IMR-90 (cell line): ENCODE measurements around the gene C19orf25. TPM values are rescaled to one million over a fixed set of nuclear protein-coding genes. Genes with fewer than 3 reads are reported as not detected.

Source experiments
- ATAC-seq: fragments of 200-7000 bp; cut with Tn5 transposase; 2 replicates; pipeline ENCODE4 v1.9.1; 2020; ENCODE audit warnings: low read depth, mild to moderate bottlenecking, moderate library complexity
- BruUV-seq: library from RNA; stranded (reverse); fragments of 400-500 nt; replicated peaks from 2 replicates; lab custom pipeline; 2021; lab: Mats Ljungman, UMichigan
- CTCF ChIA-PET: fragments of 300-600 bp; formaldehyde crosslinking; extraction: SDS; loops from one replicate; lab custom pipeline; 2021; ENCODE audit warnings: antibody characterized with exemption; lab: Yijun Ruan, JAX
- POLR2A ChIA-PET: fragments of 300-600 bp; sonication (Branson Sonifier 250); formaldehyde crosslinking; loops from one replicate; lab custom pipeline; 2022; ENCODE audit warnings: antibody characterized with exemption; ENCODE audit not compliant: unreplicated experiment; lab: Charles Lee
- DNase-seq: peaks from one replicate; pipeline ENCODE4 v3.0.0; 2013
- H2AFZ ChIP-seq: replicated peaks from 2 replicates; pipeline ENCODE3; 2013; ENCODE audit warnings: low read length, mild to moderate bottlenecking; ENCODE audit not compliant: poor library complexity
- H2AK5ac ChIP-seq: 2 replicates; pipeline ENCODE4 v1.6.1; 2013; ENCODE audit warnings: low read depth, low read length, inconsistent platforms
- H2AK9ac ChIP-seq: replicated peaks from 2 replicates; pipeline ENCODE3; 2013; ENCODE audit warnings: mild to moderate bottlenecking, low read depth, low read length, moderate library complexity; ENCODE audit not compliant: poor library complexity
- H2BK120ac ChIP-seq: 2 replicates; pipeline ENCODE4 v1.6.1; 2013; ENCODE audit warnings: low read depth, low read length, inconsistent platforms
- H2BK15ac ChIP-seq: 3 replicates; pipeline ENCODE4 v1.6.1; 2013; ENCODE audit warnings: low read depth, low read length, inconsistent platforms
- H2BK20ac ChIP-seq: 2 replicates; pipeline ENCODE4 v1.6.1; 2013; ENCODE audit warnings: low read depth, mild to moderate bottlenecking, inconsistent platforms, low read length, moderate library complexity
- H2BK5ac ChIP-seq: 2 replicates; pipeline ENCODE4 v1.6.1; 2013; ENCODE audit warnings: mild to moderate bottlenecking, low read depth, low read length, inconsistent platforms; ENCODE audit not compliant: poor library complexity, severe bottlenecking
- H3K14ac ChIP-seq: replicated peaks from 2 replicates; pipeline ENCODE4 v1.6.1; 2013; ENCODE audit warnings: low read depth, low read length, inconsistent platforms
- H3K18ac ChIP-seq: 2 replicates; pipeline ENCODE4 v1.6.1; 2013; ENCODE audit warnings: low read depth, low read length, control low read depth
- H3K23ac ChIP-seq: 2 replicates; pipeline ENCODE4 v1.6.1; 2013; ENCODE audit warnings: low read depth, low read length, inconsistent platforms
- H3K27ac ChIP-seq: 2 replicates; pipeline ENCODE4 v1.5.1; 2013; ENCODE audit warnings: mild to moderate bottlenecking, control low read depth, low read length; ENCODE audit not compliant: insufficient read depth
- H3K27me3 ChIP-seq: 2 replicates; pipeline ENCODE4 v1.6.1; 2013; ENCODE audit warnings: low read length; ENCODE audit not compliant: control insufficient read depth, insufficient read depth
- H3K36me3 ChIP-seq: 2 replicates; pipeline ENCODE4 v1.6.1; 2013; ENCODE audit warnings: low read length, mixed read lengths; ENCODE audit not compliant: control insufficient read depth, insufficient read depth
- H3K4ac ChIP-seq: 2 replicates; pipeline ENCODE4 v1.6.1; 2013; ENCODE audit warnings: low read depth, low read length, inconsistent platforms
- H3K4me1 ChIP-seq: 2 replicates; pipeline ENCODE4 v1.6.1; 2013; ENCODE audit warnings: low read length, mixed read lengths; ENCODE audit not compliant: control insufficient read depth, insufficient read depth
- H3K4me2 ChIP-seq: 2 replicates; pipeline ENCODE4 v1.6.1; 2013; ENCODE audit warnings: low read depth, mild to moderate bottlenecking, control low read depth, low read length, moderate library complexity
- H3K4me3 ChIP-seq: 2 replicates; pipeline ENCODE4 v1.5.1; 2013; ENCODE audit warnings: low read depth, mild to moderate bottlenecking, control low read depth, low read length, moderate library complexity; ENCODE audit not compliant: insufficient read depth
- H3K56ac ChIP-seq: 2 replicates; pipeline ENCODE4 v1.6.1; 2013; ENCODE audit warnings: low read length, inconsistent platforms; ENCODE audit not compliant: insufficient read depth; ENCODE audit errors: extremely low read depth
- H3K79me1 ChIP-seq, 2 experiments: 2 replicates each; pipeline ENCODE4 v1.6.1; 2013; ENCODE audit warnings: low read length in 2 of 2, inconsistent platforms in 1 of 2, low read depth in 1 of 2
- H3K9ac ChIP-seq: 2 replicates; pipeline ENCODE4 v1.6.1; 2013; ENCODE audit warnings: low read depth, low read length, control low read depth
- H3K9me1 ChIP-seq: 2 replicates; pipeline ENCODE4 v1.6.1; 2013; ENCODE audit warnings: low read length, inconsistent platforms; ENCODE audit not compliant: insufficient read depth
- H3K9me3 ChIP-seq: 2 replicates; pipeline ENCODE4 v1.6.1; 2013; ENCODE audit warnings: low read length; ENCODE audit not compliant: control insufficient read depth, insufficient read depth
- H4K20me1 ChIP-seq: 2 replicates; pipeline ENCODE4 v1.6.1; 2013; ENCODE audit warnings: low read length, inconsistent platforms; ENCODE audit not compliant: insufficient read depth
- H4K5ac ChIP-seq: 2 replicates; pipeline ENCODE4 v1.6.1; 2013; ENCODE audit warnings: mild to moderate bottlenecking, low read depth, low read length, control low read depth
- H4K8ac ChIP-seq, 2 experiments: 2 replicates each; pipeline ENCODE4 v1.6.1; 2013; ENCODE audit warnings: low read depth in 2 of 2, low read length in 2 of 2, control low read depth in 1 of 2, inconsistent platforms in 1 of 2
- H4K91ac ChIP-seq: 2 replicates; pipeline ENCODE4 v1.6.1; 2013; ENCODE audit warnings: low read depth, low read length, inconsistent platforms; ENCODE audit not compliant: insufficient read depth
- BHLHE40 ChIP-seq: fragments of 150-350 bp; IDR thresholded peaks from 2 replicates; pipeline ENCODE4 v1.6.1; 2016; ENCODE audit warnings: mild to moderate bottlenecking, low read depth, low read length
- CEBPB ChIP-seq: IDR thresholded peaks from 2 replicates; pipeline ENCODE4 v1.6.1; 2012; ENCODE audit warnings: low read depth, low read length, improper control_type of control experiment
- CHD1 ChIP-seq: IDR thresholded peaks from 2 replicates; pipeline ENCODE4 v1.6.1; 2012; ENCODE audit warnings: low read depth, low read length, improper control_type of control experiment
- FOS ChIP-seq: fragments of 150-350 bp; IDR thresholded peaks from 2 replicates; pipeline ENCODE4 v1.6.1; 2016; ENCODE audit warnings: low read depth, low read length
- MAFK ChIP-seq: IDR thresholded peaks from 2 replicates; pipeline ENCODE4 v1.6.1; 2012; ENCODE audit warnings: low read depth, low read length, improper control_type of control experiment
- MAZ ChIP-seq: IDR thresholded peaks from 2 replicates; pipeline ENCODE4 v1.6.1; 2012; ENCODE audit warnings: low read depth, mild to moderate bottlenecking, low read length, improper control_type of control experiment, moderate library complexity, borderline replicate concordance
- MXI1 ChIP-seq: IDR thresholded peaks from 2 replicates; pipeline ENCODE4 v1.6.1; 2012; ENCODE audit warnings: low read depth, mild to moderate bottlenecking, low read length, moderate library complexity, borderline replicate concordance
- NFE2L2 ChIP-seq: fragments of 150-350 bp; IDR thresholded peaks from 2 replicates; pipeline ENCODE4 v1.6.1; 2016; ENCODE audit warnings: low read depth, mild to moderate bottlenecking, low read length
- POLR2A ChIP-seq: IDR thresholded peaks from 2 replicates; pipeline ENCODE4 v1.6.1; 2012; ENCODE audit warnings: mild to moderate bottlenecking, low read depth, low read length
- RAD21 ChIP-seq: IDR thresholded peaks from 2 replicates; pipeline ENCODE4 v1.6.1; 2012; ENCODE audit warnings: low read length, improper control_type of control experiment
- RCOR1 ChIP-seq: IDR thresholded peaks from 2 replicates; pipeline ENCODE4 v1.6.1; 2012; ENCODE audit warnings: mild to moderate bottlenecking, low read length, improper control_type of control experiment; ENCODE audit not compliant: insufficient replicate concordance
- RFX5 ChIP-seq: IDR thresholded peaks from 2 replicates; pipeline ENCODE4 v1.8.0; 2012; ENCODE audit warnings: low read depth, mild to moderate bottlenecking, low read length, moderate library complexity
- SMC3 ChIP-seq: fragments of 150-350 bp; IDR thresholded peaks from 2 replicates; pipeline ENCODE4 v1.6.1; 2016; ENCODE audit warnings: low read depth, mild to moderate bottlenecking, antibody characterized with exemption, low read length, moderate library complexity
- WGBS, 2 experiments: methylation state at CpG; one replicate each; pipeline versions ENCODE4 v1.1.5 to v1.1.7; 2013; ENCODE audit warnings: missing lambda C conversion rate in 2 of 2; ENCODE audit not compliant: insufficient read length in 1 of 2; ENCODE audit errors: extremely low coverage in 2 of 2; 5-methylcytosine and 5-hydroxymethylcytosine counted together
- dilution Hi-C: fragments of 300-500 bp; cut with HindIII; formaldehyde crosslinking; loops from one replicate; pipeline ENCODE4 v1.14.3; 2018; ENCODE audit warnings: low sequenced_read_pairs; ENCODE audit not compliant: unreplicated experiment
- in situ Hi-C: fragments of 300-500 bp; cut with MboI; formaldehyde crosslinking; loops from 3 replicates; pipeline ENCODE4 v1.14.3; 2019; ENCODE audit warnings: low sequenced_read_pairs, inconsistent platforms, mixed read lengths
- intact Hi-C: fragments of 100-400 bp; cut with micrococcal nuclease; formaldehyde crosslinking; loops from 2 replicates; pipeline ENCODE4 v1.10.0; 2022
- polyA plus RNA-seq, 3 experiments: library from polyadenylated mRNA; depleted of rRNA; stranded (reverse); fragments of >200 nt; gene quantifications; 2 replicates each; pipeline ENCODE4 v1.2.3, GENCODE V29; 2012; ENCODE audit warnings: low replicate concordance in 1 of 3
- total RNA-seq: library from RNA; depleted of rRNA; stranded (reverse); fragments of >200 nt; gene quantifications from 2 replicates; pipeline ENCODE4 v1.2.3, GENCODE V29; 2012
- TF ChIP-seq, protein P1 (sequence below): conservative IDR thresholded peaks from 2 replicates; pipeline ENCODE4 v1.5.1; 2012; ENCODE audit warnings: mild to moderate bottlenecking, low read depth, low read length, improper control_type of control experiment
- TF ChIP-seq, protein P2 (sequence below): fragments of 150-350 bp; IDR thresholded peaks from 2 replicates; pipeline ENCODE4 v1.6.1; 2017; ENCODE audit warnings: mild to moderate bottlenecking, antibody characterized with exemption, low read length, low read depth
- TF ChIP-seq, protein P3 (sequence below): fragments of 150-350 bp; IDR thresholded peaks from 2 replicates; pipeline ENCODE4 v1.6.1; 2016; ENCODE audit warnings: low read depth, mild to moderate bottlenecking, low read length, moderate library complexity, borderline replicate concordance

C19orf25 gene
- total and polyA plus RNA-seq, 2 of the 4 experiments (the other 2 are of a cell fraction), result 10.4 to 34.9 TPM

DNA sequence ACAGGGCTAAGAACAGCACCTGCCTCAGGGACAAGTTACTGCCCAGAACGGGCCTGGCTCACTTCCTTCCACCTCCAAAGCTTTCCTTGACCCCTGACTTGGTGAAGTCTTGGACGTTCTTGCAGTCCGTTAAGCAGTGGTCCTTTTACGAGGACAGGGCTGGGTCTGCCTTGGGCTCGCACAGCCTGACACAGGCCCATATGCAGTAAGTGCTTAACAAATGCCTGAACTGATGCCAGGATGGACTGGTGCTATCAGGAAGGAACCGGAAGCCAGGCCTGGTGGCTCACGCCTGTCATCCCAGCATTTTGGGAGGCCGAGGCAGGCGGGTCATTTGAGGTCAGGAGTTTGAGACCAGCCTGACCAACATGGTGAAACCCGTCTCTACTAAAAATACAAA lies 43.0 kb upstream of the C19orf25 start:
- Histone ChIP-seq H3K9ac (no peak overlapping the region), H3K18ac (no peak overlapping the region), H3K9me1 (peaks cover 4% of the 10 kb centered on the region; the same call in 1 of the 2 replicates), H4K91ac (no peak overlapping the region), H3K56ac (no peak overlapping the region), H4K5ac (no peak overlapping the region), H3K23ac (no peak overlapping the region), H2BK20ac (no peak overlapping the region), H2AK9ac (no peak overlapping the region), H3K27me3 (peaks cover 34% of the 10 kb centered on the region), H3K9me3 (no peaks in the 10 kb centered on the region), H2BK120ac (no peak overlapping the region), H3K14ac (no peak overlapping the region), H3K4me3 (no peak overlapping the region), H3K4me1 (no peaks in the 10 kb centered on the region; the same call in 1 of the 2 replicates), H2AFZ (no peak overlapping the region), H3K36me3 (no peaks in the 10 kb centered on the region), H3K4me2 (no peak overlapping the region), H3K79me1 (no peaks in the 10 kb centered on the region), H4K20me1 (0 out of 2 replicates have a peak, but pooled peaks cover 7% of the 10 kb centered on the region), H3K27ac (no peak overlapping the region), H2AK5ac (no peak overlapping the region; the same call in 1 of the 2 replicates), H3K4ac (no peak overlapping the region), H2BK15ac (no peak overlapping the region), H4K8ac (no peak overlapping the region), H2BK5ac (no peak overlapping the region)
- intact Hi-C loops, result no loop called here
- no TSS peak for BruUV-seq
- ATAC-seq (no peak), DNase-seq (no peak)
- dilution Hi-C loops, result no loop called here
- CTCF ChIA-PET, result no interaction called here
- WGBS, 2 experiments, result 59% methylated on average over 5 of the region's 10 CpGs; no CpG with 5 or more reads in 1 of the 2 experiments
- TF ChIP-seq, protein P1, sequence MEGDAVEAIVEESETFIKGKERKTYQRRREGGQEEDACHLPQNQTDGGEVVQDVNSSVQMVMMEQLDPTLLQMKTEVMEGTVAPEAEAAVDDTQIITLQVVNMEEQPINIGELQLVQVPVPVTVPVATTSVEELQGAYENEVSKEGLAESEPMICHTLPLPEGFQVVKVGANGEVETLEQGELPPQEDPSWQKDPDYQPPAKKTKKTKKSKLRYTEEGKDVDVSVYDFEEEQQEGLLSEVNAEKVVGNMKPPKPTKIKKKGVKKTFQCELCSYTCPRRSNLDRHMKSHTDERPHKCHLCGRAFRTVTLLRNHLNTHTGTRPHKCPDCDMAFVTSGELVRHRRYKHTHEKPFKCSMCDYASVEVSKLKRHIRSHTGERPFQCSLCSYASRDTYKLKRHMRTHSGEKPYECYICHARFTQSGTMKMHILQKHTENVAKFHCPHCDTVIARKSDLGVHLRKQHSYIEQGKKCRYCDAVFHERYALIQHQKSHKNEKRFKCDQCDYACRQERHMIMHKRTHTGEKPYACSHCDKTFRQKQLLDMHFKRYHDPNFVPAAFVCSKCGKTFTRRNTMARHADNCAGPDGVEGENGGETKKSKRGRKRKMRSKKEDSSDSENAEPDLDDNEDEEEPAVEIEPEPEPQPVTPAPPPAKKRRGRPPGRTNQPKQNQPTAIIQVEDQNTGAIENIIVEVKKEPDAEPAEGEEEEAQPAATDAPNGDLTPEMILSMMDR, result no peak
- TF ChIP-seq RCOR1, result no peak
- TF ChIP-seq POLR2A, result no peak
- no peak for TF ChIP-seq NFE2L2
- no peak for TF ChIP-seq BHLHE40
- TF ChIP-seq MXI1, result no peak
- no peak for TF ChIP-seq MAZ
- no peak for TF ChIP-seq SMC3
- TF ChIP-seq, protein P2, sequence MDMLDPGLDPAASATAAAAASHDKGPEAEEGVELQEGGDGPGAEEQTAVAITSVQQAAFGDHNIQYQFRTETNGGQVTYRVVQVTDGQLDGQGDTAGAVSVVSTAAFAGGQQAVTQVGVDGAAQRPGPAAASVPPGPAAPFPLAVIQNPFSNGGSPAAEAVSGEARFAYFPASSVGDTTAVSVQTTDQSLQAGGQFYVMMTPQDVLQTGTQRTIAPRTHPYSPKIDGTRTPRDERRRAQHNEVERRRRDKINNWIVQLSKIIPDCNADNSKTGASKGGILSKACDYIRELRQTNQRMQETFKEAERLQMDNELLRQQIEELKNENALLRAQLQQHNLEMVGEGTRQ, result no peak
- TF ChIP-seq MAFK, result no peak
- TF ChIP-seq RFX5, result no peak
- TF ChIP-seq CEBPB, result no peak
- TF ChIP-seq RAD21, result no peak
- no peak for TF ChIP-seq FOS
- TF ChIP-seq, protein P3, sequence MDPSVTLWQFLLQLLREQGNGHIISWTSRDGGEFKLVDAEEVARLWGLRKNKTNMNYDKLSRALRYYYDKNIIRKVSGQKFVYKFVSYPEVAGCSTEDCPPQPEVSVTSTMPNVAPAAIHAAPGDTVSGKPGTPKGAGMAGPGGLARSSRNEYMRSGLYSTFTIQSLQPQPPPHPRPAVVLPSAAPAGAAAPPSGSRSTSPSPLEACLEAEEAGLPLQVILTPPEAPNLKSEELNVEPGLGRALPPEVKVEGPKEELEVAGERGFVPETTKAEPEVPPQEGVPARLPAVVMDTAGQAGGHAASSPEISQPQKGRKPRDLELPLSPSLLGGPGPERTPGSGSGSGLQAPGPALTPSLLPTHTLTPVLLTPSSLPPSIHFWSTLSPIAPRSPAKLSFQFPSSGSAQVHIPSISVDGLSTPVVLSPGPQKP, result no peak
- no peak for TF ChIP-seq CHD1
- in situ Hi-C loops, result no loop called here
- POLR2A ChIA-PET, result no interaction called here
